WTC11 (cell line): ENCODE measurements around the gene PLD3. TPM values are rescaled to one million over a fixed set of nuclear protein-coding genes. Genes with fewer than 3 reads are reported as not detected.
A peak's percentile ranks its signal among the peaks of the same experiment; 100 is the strongest.

Experiments used
- ATAC-seq: fragments of 200-7000 bp; cut with Tn5 transposase; 2 replicates; pipeline ENCODE4 v1.10.0; 2021; ENCODE audit warnings: mild to moderate bottlenecking, moderate library complexity
- CTCF ChIA-PET: fragments of 300-600 bp; sonication (Branson Sonifier 250); formaldehyde crosslinking; loops from one replicate; lab custom pipeline; 2021; ENCODE audit warnings: antibody characterized with exemption; lab: Charles Lee
- POLR2A ChIA-PET: fragments of 350-600 bp; sonication (Branson Sonifier 250); formaldehyde crosslinking; loops from one replicate; lab custom pipeline; 2021; ENCODE audit warnings: antibody characterized with exemption; lab: Charles Lee
- DNase-seq: peaks from one replicate; pipeline ENCODE4 v3.0.0; 2021; ENCODE audit warnings: low spot score
- H3K27ac Mint-ChIP-seq: 2 replicates; pipeline ENCODE4 v1.8.0; 2021; ENCODE audit warnings: mixed read lengths
- H3K27me3 Mint-ChIP-seq: 2 replicates; pipeline ENCODE4 v1.8.0; 2021; ENCODE audit warnings: low read depth, mild to moderate bottlenecking, moderate library complexity, mixed read lengths
- H3K36me3 Mint-ChIP-seq: 2 replicates; pipeline ENCODE4 v1.8.0; 2021; ENCODE audit warnings: mixed read lengths
- H3K4me1 Mint-ChIP-seq: 2 replicates; pipeline ENCODE4 v1.8.0; 2022; ENCODE audit warnings: mixed read lengths
- H3K4me3 Mint-ChIP-seq: 2 replicates; pipeline ENCODE4 v1.8.0; 2021; ENCODE audit warnings: mild to moderate bottlenecking, moderate library complexity, mixed read lengths
- H3K9me3 Mint-ChIP-seq: 2 replicates; pipeline ENCODE4 v1.8.0; 2021; ENCODE audit warnings: mixed read lengths
- ERG ChIP-seq: fragments of 250-450 bp; sonication (Bioruptor Pico); IDR thresholded peaks from 2 replicates; pipeline ENCODE4 v1.8.0; 2021; ENCODE audit warnings: mild to moderate bottlenecking
- ETV6 ChIP-seq: sonication (generic); formaldehyde crosslinking; IDR thresholded peaks from 2 replicates; pipeline ENCODE4 v1.8.1; 2022; ENCODE audit warnings: mild to moderate bottlenecking, missing genetic modification reagents
- NR1H2 ChIP-seq: sonication (generic); formaldehyde crosslinking; IDR thresholded peaks from 2 replicates; pipeline ENCODE4 v1.9.0; 2021; ENCODE audit warnings: mild to moderate bottlenecking, moderate library complexity, missing genetic modification reagents
- OVOL2 ChIP-seq: fragments of 250-450 bp; sonication (Bioruptor Pico); IDR thresholded peaks from 2 replicates; pipeline ENCODE4 v1.9.0; 2021; ENCODE audit warnings: mild to moderate bottlenecking, borderline replicate concordance
- SMAD4 ChIP-seq: sonication (generic); formaldehyde crosslinking; IDR thresholded peaks from 2 replicates; pipeline ENCODE4 v1.8.0; 2022; ENCODE audit warnings: mild to moderate bottlenecking, missing genetic modification reagents
- SOX15 ChIP-seq: fragments of 250-450 bp; sonication (Bioruptor Pico); IDR thresholded peaks from 2 replicates; pipeline ENCODE4 v1.9.0; 2021; ENCODE audit warnings: mild to moderate bottlenecking
- SP1 ChIP-seq: sonication (generic); formaldehyde crosslinking; conservative IDR thresholded peaks from 2 replicates; pipeline ENCODE4 v1.8.1; 2022; ENCODE audit warnings: missing genetic modification reagents
- TEAD1 ChIP-seq: sonication (generic); formaldehyde crosslinking; IDR thresholded peaks from 2 replicates; pipeline ENCODE4 v1.8.0; 2022; ENCODE audit warnings: mild to moderate bottlenecking, missing genetic modification reagents
- TP53 ChIP-seq: sonication (generic); formaldehyde crosslinking; IDR thresholded peaks from 2 replicates; pipeline ENCODE4 v1.8.1; 2023; ENCODE audit warnings: mild to moderate bottlenecking, missing genetic modification reagents
- USF1 ChIP-seq: sonication (generic); formaldehyde crosslinking; IDR thresholded peaks from 2 replicates; pipeline ENCODE4 v1.8.0; 2022; ENCODE audit warnings: mild to moderate bottlenecking, missing genetic modification reagents
- ZNF138 ChIP-seq: sonication (generic); formaldehyde crosslinking; conservative IDR thresholded peaks from 2 replicates; pipeline ENCODE4 v1.8.1; 2022; ENCODE audit warnings: mild to moderate bottlenecking, moderate library complexity, missing genetic modification reagents
- total RNA-seq: library from RNA; stranded (reverse); gene quantifications from 3 replicates; pipeline ENCODE4 v1.2.3, GENCODE V29; 2021
- TF ChIP-seq, protein P1 (sequence below): sonication (generic); formaldehyde crosslinking; IDR thresholded peaks from 2 replicates; pipeline ENCODE4 v1.8.0; 2023; ENCODE audit warnings: missing genetic modification reagents, mild to moderate bottlenecking, borderline replicate concordance
- TF ChIP-seq, protein P2 (sequence below): sonication (generic); formaldehyde crosslinking; IDR thresholded peaks from 2 replicates; pipeline ENCODE4 v1.8.1; 2022; ENCODE audit warnings: low read depth, mild to moderate bottlenecking, moderate library complexity, missing genetic modification reagents, borderline replicate concordance
- TF ChIP-seq, protein P3 (sequence below): fragments of 250-450 bp; sonication (Bioruptor Pico); IDR thresholded peaks from 2 replicates; pipeline ENCODE4 v1.9.0; 2021; ENCODE audit warnings: mild to moderate bottlenecking, borderline replicate concordance
- TF ChIP-seq, protein P4 (sequence below): fragments of 250-450 bp; sonication (Bioruptor Pico); IDR thresholded peaks from 2 replicates; pipeline ENCODE4 v1.9.0; 2021; ENCODE audit warnings: mild to moderate bottlenecking

Gene PLD3
- total RNA-seq, 1 experiment from 2014 or later = 190 TPM

GRCh38 chr19:40362160-40362559, 13.7 kb downstream of the PLD3 start:
- H3K27ac Mint-ChIP-seq = peak overlapping the region; percentile 60; the same call in 1 of the 2 replicates
- POLR2A ChIA-PET = no interaction called here
- H3K4me3 Mint-ChIP-seq = no peak overlapping the region

More at GRCh38 chr19:40362160-40362559, 13.7 kb downstream of the PLD3 start:
- TF ChIP-seq TP53 (CRISPR knock-in tag) (no peak), SMAD4 (no peak), OVOL2 (CRISPR knock-in tag) (no peak), ERG (CRISPR knock-in tag) (no peak), ZNF138 (no peak), SOX15 (CRISPR knock-in tag) (no peak), NR1H2 (no peak), TEAD1 (no peak), SP1 (no peak), ETV6 (CRISPR knock-in tag) (no peak), USF1 (CRISPR knock-in tag) (no peak)
- TF ChIP-seq, protein P1, sequence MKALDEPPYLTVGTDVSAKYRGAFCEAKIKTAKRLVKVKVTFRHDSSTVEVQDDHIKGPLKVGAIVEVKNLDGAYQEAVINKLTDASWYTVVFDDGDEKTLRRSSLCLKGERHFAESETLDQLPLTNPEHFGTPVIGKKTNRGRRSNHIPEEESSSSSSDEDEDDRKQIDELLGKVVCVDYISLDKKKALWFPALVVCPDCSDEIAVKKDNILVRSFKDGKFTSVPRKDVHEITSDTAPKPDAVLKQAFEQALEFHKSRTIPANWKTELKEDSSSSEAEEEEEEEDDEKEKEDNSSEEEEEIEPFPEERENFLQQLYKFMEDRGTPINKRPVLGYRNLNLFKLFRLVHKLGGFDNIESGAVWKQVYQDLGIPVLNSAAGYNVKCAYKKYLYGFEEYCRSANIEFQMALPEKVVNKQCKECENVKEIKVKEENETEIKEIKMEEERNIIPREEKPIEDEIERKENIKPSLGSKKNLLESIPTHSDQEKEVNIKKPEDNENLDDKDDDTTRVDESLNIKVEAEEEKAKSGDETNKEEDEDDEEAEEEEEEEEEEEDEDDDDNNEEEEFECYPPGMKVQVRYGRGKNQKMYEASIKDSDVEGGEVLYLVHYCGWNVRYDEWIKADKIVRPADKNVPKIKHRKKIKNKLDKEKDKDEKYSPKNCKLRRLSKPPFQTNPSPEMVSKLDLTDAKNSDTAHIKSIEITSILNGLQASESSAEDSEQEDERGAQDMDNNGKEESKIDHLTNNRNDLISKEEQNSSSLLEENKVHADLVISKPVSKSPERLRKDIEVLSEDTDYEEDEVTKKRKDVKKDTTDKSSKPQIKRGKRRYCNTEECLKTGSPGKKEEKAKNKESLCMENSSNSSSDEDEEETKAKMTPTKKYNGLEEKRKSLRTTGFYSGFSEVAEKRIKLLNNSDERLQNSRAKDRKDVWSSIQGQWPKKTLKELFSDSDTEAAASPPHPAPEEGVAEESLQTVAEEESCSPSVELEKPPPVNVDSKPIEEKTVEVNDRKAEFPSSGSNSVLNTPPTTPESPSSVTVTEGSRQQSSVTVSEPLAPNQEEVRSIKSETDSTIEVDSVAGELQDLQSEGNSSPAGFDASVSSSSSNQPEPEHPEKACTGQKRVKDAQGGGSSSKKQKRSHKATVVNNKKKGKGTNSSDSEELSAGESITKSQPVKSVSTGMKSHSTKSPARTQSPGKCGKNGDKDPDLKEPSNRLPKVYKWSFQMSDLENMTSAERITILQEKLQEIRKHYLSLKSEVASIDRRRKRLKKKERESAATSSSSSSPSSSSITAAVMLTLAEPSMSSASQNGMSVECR (CRISPR knock-in tag) = no peak
- TF ChIP-seq, protein P2, sequence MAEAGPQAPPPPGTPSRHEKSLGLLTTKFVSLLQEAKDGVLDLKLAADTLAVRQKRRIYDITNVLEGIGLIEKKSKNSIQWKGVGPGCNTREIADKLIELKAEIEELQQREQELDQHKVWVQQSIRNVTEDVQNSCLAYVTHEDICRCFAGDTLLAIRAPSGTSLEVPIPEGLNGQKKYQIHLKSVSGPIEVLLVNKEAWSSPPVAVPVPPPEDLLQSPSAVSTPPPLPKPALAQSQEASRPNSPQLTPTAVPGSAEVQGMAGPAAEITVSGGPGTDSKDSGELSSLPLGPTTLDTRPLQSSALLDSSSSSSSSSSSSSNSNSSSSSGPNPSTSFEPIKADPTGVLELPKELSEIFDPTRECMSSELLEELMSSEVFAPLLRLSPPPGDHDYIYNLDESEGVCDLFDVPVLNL (CRISPR knock-in tag) = no peak
- TF ChIP-seq, protein P3, sequence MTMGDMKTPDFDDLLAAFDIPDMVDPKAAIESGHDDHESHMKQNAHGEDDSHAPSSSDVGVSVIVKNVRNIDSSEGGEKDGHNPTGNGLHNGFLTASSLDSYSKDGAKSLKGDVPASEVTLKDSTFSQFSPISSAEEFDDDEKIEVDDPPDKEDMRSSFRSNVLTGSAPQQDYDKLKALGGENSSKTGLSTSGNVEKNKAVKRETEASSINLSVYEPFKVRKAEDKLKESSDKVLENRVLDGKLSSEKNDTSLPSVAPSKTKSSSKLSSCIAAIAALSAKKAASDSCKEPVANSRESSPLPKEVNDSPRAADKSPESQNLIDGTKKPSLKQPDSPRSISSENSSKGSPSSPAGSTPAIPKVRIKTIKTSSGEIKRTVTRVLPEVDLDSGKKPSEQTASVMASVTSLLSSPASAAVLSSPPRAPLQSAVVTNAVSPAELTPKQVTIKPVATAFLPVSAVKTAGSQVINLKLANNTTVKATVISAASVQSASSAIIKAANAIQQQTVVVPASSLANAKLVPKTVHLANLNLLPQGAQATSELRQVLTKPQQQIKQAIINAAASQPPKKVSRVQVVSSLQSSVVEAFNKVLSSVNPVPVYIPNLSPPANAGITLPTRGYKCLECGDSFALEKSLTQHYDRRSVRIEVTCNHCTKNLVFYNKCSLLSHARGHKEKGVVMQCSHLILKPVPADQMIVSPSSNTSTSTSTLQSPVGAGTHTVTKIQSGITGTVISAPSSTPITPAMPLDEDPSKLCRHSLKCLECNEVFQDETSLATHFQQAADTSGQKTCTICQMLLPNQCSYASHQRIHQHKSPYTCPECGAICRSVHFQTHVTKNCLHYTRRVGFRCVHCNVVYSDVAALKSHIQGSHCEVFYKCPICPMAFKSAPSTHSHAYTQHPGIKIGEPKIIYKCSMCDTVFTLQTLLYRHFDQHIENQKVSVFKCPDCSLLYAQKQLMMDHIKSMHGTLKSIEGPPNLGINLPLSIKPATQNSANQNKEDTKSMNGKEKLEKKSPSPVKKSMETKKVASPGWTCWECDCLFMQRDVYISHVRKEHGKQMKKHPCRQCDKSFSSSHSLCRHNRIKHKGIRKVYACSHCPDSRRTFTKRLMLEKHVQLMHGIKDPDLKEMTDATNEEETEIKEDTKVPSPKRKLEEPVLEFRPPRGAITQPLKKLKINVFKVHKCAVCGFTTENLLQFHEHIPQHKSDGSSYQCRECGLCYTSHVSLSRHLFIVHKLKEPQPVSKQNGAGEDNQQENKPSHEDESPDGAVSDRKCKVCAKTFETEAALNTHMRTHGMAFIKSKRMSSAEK (CRISPR knock-in tag) = no peak
- TF ChIP-seq, protein P4, sequence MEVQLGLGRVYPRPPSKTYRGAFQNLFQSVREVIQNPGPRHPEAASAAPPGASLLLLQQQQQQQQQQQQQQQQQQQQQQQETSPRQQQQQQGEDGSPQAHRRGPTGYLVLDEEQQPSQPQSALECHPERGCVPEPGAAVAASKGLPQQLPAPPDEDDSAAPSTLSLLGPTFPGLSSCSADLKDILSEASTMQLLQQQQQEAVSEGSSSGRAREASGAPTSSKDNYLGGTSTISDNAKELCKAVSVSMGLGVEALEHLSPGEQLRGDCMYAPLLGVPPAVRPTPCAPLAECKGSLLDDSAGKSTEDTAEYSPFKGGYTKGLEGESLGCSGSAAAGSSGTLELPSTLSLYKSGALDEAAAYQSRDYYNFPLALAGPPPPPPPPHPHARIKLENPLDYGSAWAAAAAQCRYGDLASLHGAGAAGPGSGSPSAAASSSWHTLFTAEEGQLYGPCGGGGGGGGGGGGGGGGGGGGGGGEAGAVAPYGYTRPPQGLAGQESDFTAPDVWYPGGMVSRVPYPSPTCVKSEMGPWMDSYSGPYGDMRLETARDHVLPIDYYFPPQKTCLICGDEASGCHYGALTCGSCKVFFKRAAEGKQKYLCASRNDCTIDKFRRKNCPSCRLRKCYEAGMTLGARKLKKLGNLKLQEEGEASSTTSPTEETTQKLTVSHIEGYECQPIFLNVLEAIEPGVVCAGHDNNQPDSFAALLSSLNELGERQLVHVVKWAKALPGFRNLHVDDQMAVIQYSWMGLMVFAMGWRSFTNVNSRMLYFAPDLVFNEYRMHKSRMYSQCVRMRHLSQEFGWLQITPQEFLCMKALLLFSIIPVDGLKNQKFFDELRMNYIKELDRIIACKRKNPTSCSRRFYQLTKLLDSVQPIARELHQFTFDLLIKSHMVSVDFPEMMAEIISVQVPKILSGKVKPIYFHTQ (CRISPR knock-in tag) = no peak
- TF ChIP-seq, all 79 proteins: peak for 0
- Mint-ChIP-seq H3K4me1 (peaks cover 12% of the 10 kb centered on the region), H3K9me3 (no peaks in the 10 kb centered on the region), H3K36me3 (peaks cover 3% of the 10 kb centered on the region; the same call in 1 of the 2 replicates), H3K27me3 (peaks cover 5% of the 10 kb centered on the region; the same call in 1 of the 2 replicates)
- CTCF ChIA-PET = no interaction called here
- DNase-seq (no peak), ATAC-seq (no peak)
